DMS153 (cell line): ENCODE measurements around the gene MRPL49.

Source experiments
- DNase-seq: peaks from one replicate; lab custom pipeline; 2025; lab: John Stamatoyannopoulos, UW

The MRPL49 gene

DNA sequence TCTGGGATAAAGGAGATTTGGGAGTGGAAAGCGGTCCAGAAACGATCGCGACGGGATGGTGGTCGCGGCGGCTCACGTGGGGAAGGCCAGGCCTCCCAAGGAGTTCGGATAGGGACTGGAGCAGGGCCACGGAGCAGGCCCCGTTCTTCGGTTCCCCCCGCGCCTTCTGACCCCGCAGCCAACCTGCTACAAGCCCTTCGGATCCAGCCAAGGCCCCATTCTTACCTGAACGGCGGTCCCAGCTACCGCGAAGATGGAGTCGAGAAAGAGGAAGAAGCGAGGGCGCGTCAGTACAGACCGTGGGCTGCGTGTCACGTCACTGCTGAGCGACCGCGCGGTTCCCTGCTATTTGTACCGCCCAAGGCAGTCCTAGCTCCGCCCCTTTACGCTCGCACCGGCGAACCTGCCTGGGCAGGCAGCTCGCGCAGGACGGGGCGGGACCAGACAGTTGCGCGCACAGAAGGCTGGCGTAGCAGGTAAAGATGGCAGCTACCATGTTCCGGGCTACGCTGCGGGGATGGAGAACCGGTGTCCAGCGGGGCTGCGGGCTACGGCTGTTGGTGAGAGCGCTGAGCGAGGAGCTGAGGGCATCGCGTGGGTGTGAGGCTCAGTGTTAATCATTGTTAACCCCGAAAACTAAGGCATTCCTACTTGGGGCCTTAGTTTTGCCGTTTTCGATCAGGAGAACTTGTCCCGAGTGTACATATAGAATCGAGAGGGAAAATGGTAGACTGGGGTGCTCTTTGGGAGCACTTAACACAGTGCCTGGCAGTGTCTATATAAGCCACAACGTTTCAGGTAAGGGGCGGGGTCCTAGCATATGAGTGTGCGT lies at the start of gene MRPL49, which contains the start of gene FAU:
Gene MRPL49 (plus strand): TSS at position 457 of the 832 bp plus-strand sequence. CDS start 26 bp downstream, at position 483.
Gene FAU (minus strand): TSS at position 270 of the 832 bp plus-strand sequence. CDS start 321 bp downstream, outside the sequence.
- DNase-seq = peak; percentile 95

DNA sequence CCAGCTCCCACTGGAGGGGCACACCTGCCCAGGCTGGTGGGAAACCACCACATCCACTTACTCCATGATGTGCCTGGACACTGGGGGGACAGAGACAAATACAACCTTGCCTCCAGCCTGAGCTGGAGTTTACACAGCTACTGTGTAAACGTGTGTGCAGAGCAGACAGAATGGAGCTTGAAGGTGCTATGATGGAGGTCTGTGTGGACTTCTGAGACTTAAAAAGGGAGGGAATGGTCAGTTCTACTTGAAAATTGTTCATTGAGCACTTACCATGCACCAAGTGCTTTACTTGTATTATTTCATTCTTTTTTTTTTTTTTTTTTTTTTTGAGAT lies 49.5 kb upstream of the MRPL49 start:
- DNase-seq = no peak

DNA sequence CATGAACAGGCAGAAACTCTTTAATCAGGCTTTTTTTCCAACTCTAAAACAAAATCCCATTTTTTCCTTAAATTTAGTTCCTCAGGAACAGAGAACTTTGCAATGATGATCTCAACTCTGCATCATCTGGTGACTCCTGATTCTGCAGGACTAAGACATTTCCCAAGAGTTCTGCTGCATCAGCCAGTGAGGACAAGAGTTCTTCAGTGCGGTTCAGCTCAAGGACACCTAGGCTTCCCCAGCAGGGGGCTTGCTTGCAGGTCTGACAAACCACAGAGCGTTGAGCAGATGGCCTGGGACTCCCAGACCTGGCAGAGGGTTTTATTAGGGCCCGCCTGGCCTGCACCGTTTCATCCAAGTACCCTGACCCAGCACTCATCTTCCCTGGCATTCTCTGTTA lies 44.7 kb upstream of the MRPL49 start:
- DNase-seq = no peak

DNA sequence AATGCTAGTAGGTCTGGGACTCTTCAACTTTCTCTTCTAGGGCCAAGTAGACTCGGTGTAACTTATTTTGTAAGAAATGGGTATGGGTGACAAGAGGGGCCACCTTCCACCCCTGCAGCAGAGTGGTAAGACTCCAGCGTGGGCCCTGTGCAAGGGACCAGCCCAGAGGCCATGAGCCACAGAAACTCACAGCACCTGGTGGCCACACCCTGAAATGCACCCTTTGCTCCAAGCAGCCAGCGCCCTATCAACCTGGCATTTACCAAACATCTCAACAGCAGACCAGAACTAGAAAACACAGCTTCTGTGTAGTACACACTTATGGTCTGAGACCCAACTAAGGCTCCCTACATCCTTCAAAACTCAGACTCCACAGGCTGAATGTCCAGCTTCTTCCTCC lies 44.0 kb upstream of the MRPL49 start:
- DNase-seq = peak; percentile 13

DNA sequence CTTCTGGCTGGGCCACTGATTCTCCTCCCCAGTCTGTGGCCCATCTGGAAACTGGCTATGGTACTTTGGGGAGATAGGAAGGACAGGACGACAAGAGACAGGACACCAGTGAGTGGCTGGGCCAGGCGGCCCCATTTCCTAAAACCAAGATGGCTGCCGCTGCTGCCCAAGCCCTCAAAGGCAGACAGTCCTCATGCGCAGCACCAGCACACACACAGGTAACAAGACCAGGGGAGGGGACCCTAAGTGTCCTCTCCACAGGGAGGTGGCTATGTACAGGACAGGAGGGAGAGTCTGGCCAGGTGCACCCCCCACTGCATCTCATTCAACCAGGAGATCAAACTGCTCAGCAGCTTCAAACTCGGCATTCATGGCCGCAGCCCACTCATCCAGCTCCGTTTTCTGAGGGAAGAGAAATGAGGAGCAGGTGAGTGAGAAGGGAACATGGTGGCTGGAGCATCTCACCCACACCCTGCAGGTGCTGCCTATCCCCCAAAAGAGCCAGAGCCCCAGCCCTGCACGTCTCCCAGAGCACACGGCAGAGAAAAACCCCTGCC lies 43.3 kb upstream of the MRPL49 start:
- DNase-seq = no peak

DNA sequence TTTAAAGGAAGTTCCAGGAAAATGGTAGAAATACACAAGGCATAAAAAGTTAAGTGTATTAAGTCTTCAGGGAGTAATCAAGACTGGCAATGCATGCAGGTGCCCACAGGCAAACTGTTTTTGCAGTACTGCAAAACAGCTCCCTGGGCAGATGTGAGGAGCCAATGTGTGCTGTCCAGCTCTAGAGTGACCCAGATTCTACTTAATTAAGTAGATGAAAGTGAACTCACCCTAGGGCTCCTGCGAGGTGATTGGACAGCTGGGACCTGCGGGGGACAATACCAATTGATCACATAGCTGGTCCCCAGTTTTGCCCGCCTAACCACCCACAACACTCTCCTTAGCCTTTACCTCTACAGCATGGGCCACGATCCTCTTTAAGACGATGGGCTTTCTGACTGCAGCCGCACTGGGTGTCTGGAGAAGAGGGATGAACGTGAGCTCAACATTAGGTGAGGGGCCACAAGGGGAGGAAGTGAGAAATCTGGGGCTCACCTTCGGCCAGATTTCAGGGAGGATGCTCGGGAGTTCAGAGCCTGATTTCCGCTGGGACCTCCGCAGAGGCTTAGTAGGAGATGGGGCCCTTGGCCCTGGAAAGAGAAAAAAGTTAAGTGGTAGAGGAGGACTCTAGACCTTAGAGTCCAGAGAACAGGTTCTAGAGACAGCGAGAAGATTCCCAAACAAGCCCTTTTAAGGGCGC lies 38.8 kb upstream of the MRPL49 start:
- no peak for DNase-seq

DNA sequence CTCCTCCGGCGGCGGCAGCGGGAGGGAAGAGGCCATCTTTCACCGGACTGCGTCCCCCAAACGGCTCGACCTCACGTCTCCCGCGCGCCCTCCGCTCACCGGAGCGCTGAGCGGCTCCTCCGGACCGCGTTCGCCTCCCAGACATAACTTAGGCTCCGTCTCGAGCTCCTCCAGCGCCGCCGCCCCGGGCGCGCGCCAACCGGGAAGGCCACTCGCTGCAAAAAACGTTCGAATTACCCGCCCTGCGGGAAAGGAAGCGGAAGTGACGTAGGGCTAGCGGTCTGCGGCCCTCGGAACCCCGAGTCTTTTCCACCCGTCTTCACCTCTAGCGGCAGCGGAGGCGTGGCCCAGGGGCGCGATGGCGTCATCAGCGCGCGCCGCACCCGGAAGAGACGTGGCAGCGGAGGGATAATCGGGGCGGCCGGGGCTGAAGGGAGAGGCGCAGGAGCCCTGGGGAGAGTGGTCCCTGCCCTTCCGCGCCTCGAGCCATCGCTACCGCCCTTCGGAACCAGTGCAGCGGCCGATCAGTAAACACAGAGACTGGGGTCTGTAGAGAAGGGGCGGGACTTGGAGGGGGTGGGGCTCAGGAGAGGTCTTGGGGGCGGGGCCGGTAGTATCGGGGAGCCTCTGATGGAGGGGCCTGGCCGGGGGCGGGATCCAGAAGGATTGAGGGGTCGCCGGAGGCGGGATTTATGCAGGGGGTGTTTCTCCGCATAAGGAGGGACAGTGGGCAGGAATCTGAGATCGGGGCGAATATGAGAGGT lies 38.1 kb upstream of the MRPL49 start, which contains the start of the genes CDCA5 and ZFPL1:
Gene CDCA5 (minus strand): TSS at position 207 of the 764 bp plus-strand sequence. CDS start 62 bp downstream, at position 145.
Gene ZFPL1 (plus strand): TSS at position 389 of the 764 bp plus-strand sequence. CDS start 477 bp downstream, outside the sequence.
- peak; percentile 93 for DNase-seq

DNA sequence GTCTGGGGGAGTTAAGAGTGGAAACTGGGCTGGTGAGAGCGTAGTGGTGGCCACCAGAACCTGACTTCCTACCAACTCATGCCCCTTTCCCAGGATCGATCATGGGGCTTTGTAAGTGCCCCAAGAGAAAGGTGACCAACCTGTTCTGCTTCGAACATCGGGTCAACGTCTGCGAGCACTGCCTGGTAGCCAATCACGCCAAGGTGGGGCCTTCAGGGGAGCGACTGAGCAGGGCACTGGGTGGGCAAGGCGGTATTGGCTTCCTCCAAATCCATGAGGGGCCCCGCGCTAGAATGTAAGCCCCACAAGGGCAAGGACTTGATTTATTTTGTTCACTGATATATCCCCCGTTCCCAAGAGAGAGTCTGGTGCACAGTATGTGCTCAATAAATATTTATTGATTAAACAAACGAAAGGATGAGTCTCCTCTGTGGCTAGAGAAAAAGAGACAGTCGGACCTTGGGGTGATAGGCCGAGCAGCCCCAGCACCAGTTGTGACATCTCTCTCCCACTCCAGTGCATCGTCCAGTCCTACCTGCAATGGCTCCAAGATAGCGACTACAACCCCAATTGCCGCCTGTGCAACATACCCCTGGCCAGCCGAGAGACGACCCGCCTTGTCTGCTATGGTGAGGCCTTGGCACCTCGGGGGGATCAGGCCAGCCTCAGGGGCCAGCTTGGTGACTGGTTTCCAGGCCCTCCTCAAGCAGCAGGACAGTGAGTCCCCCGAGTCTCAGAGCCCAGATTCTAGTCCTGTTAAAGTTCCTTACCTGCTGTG lies 37.3 kb upstream of the MRPL49 start:
- DNase-seq = no peak

DNA sequence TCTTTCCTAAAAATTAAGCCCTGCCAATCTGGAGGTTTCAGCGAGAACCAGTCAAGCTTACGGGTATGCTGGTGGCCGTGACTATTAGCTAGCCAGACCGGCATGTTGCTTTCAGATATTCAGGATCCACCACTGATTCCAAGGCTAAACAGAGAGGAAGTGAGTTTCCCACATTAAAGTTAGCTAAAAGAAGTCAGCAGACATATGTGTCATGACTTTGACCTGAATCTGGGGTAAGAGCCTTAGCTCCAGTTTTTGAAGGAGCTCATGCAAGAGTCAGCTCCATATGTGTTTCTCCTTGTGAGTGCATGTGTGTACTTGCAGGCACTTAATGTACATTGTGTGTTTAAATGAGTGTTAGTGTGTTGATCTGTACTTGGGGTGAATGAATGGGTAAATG lies 36.7 kb upstream of the MRPL49 start:
- DNase-seq = no peak

DNA sequence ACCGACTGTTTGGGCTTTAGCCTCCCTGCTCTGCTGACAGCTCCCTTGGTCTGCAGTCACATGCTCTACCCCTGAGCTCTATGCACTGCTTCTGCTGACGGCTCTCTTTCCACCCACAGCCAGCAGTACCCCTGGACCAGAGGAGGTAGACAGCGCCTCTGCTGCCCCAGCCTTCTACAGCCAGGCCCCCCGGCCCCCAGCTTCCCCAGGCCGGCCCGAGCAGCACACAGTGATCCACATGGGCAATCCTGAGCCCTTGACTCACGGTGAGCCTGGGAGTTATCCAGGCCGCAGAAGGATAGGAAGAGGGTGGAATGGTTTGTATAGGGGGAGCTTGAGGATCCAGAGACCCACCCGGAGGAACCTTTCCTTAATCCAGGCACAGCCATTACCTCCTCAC lies 35.3 kb upstream of the MRPL49 start:
- DNase-seq = no peak

DNA sequence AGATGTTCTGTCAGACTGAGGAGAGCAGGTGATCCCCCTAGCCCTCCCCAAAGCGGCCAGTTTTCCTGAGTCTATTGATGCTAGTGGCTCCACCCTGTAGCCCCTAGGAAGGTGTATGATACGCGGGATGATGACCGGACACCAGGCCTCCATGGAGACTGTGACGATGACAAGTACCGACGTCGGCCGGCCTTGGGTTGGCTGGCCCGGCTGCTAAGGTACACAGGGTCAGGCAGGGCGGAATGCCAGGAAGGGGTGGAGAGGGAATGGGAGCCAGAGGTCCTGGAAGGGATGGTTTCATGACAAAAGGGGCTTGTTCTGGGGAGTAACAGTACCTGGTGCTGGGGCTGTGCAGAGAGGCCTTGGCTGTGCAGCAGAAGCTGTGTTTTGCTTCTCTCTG lies 34.9 kb upstream of the MRPL49 start:
- no peak for DNase-seq

DNA sequence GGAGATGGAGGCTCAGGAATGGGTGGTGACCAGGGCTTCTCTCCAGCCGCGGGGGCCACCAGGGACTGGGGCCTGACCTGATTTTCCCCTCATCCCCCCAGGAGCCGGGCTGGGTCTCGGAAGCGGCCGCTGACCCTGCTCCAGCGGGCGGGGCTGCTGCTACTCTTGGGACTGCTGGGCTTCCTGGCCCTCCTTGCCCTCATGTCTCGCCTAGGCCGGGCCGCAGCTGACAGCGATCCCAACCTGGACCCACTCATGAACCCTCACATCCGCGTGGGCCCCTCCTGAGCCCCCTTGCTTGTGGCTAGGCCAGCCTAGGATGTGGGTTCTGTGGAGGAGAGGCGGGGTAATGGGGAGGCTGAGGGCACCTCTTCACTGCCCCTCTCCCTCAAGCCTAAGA lies 34.3 kb upstream of the MRPL49 start:
- no peak for DNase-seq

DNA sequence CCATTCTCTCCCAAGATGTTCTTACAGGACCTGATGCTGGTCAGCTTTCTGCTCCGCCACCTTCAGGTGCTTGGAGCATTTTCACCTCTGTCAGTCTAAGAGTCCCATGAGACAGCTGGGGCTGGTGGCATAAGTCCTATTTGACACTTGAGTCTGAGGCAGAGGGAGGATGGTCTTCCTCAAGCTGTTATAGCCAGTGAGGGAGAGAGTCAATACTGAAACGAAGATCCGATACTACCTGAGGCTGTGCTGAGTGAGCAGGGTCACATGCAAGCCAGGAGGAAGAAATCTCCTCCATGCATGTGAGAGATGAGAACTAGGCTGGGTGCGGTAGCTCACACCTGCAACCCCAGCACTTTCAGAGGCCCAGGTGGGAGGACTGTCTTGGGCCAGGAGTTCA lies 32.5 kb upstream of the MRPL49 start:
- no peak for DNase-seq

DNA sequence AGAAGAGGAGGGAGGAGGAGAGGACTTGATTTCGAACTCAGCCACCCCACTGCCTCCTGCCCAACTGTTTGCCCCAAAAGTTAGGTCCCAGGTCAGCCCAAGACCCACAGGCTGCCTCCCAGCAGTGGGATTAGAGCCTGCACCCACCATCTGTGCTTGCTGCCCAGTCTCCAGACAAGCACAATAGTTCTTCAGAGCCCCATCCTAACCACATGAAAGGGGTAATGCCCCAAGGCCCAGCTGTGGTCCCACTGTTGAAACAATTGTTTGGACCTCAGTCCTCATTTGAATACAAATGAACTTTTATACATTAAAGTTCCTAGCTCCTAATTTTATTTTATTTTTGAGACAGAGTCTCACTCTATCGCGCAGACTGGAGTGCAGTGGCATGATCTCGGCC lies 31.5 kb upstream of the MRPL49 start:
- DNase-seq = no peak

DNA sequence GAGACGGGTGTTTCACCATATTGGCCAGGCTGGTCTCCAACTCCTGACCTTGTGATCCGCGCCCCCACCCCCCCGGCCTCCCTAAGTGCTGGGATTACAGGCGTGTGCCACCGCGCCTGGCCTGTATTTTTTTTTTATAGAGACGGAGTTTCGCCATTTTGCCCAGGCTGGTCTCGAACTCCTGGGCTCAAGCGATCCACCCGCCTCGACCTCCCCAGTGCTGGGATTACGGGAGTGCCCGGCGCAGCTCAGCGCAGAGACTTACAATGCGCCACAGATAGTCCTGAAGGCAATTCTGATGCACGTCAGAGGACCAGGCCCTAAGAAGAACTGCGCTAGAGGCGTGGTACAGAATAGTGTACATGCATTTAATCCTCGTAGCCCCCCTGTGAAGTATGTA lies 26.7 kb upstream of the MRPL49 start:
- no peak for DNase-seq

DNA sequence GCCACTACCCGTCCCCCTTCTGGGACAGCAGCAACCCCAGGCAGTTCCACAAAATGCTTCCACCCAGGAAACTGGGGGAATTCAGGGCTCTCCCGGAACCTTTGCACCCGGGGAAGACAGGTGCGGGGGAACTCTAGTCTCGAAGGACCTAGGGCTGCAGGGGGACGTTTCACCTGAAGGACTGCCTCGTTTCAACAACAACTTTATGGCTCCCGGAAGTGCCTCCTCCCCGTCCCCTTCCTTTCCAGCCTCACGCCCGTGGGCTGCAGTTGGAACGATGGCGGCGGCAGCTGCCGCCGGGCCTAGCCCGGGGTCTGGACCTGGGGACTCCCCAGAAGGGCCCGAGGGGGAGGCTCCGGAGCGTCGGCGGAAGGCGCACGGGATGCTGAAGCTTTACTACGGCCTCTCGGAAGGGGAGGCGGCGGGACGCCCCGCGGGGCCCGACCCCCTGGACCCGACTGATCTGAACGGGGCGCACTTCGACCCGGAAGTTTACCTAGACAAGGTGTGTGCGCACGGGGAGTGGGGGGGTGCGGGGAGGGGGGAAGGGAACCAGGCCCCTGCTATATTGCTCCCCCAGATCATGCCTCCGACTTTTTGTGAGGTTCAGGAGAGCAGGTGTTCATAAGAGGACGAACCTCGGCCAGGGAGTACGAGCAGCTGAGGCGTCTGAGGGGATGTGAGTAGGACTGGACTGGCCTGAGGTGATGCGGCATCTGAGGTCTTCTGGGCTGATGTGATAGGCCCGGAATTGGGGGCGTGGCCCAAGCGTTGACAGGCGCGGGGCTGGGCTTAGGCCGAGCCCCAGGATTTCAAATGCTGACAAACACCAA lies 25.9 kb upstream of the MRPL49 start, which contains the start of gene VPS51:
Gene VPS51 (plus strand): TSS at position 241 of the 833 bp plus-strand sequence. CDS start 37 bp downstream, at position 278.
- DNase-seq = peak; percentile 78

DNA sequence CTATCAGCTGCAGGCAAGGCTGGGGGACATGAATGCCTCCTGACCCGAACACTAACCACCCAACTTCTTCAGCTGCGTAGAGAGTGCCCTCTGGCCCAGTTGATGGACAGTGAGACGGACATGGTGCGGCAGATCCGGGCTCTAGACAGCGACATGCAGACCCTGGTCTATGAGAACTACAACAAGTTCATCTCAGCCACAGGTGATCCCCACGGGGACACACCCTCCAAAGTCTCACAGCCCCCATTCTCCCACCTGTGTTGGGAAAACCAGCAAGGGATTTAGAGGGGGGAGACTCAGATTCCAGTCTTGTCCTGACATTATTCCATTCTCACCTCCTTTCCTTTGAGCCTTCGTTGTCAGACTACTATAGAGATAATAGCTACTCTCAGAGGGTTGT lies 25.2 kb upstream of the MRPL49 start:
- DNase-seq = no peak

DNA sequence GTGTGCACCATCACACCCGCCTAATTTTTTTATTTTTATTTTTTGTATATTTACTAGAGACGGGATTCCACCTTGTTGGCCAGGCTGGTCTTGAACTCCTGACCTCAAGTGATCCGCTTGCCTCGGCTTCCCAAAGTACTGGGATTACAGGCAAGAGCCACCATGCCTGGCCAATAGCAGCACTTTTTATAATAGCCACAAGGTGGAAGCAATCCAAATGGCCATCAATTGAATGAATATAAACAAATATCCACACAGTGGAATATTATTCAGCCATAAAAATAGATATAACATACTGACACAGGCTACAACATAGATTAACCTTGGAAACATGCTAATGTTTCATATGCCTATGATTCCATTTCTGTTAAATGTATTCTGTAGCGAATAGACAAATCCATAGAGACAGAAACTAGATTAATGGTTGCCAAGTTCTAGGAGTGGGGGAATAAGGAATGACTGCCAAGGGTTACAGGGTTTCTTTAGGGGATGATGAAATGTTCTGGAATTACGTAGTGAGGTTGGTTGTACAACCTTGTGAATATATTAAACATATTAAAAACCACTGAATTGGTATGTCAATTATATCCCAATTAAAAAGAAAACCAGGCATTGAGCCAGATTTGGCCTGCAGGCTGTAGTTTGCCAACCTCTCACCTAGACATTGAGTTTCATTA lies 21.3 kb upstream of the MRPL49 start:
- no peak for DNase-seq
